ENCODE measurements around the gene ITGB6.

- TF ChIP-seq CTCF (conservative IDR thresholded peaks at IDR 0.05) (no peak), ZFX (IDR thresholded peaks at IDR 0.05) (no peak)
Measured at GRCh38 chr2:160225722-160226121, 25.6 kb upstream of the ITGB6 start.

All from C4-2B (cell line).